GM23338 (cell line): Measurements from ENCODE around the gene ZG16B. TPM values are rescaled to one million over a fixed set of nuclear protein-coding genes. Genes with fewer than 3 reads are reported as not detected.

Source experiments
- ATAC-seq: fragments of 200-7000 bp; cut with Tn5 transposase; 3 replicates; pipeline ENCODE4 v1.9.1; 2020
- DNase-seq: peaks from one replicate; pipeline ENCODE4 v3.0.0-alpha.2; 2015; ENCODE audit warnings: low spot score
- H2AFZ ChIP-seq: fragments of 200-600 bp; sonication (generic); 2 replicates; pipeline ENCODE4 v1.8.0; 2016; ENCODE audit warnings: antibody characterized with exemption, mild to moderate bottlenecking, moderate library complexity
- H3F3A ChIP-seq: fragments of 200-600 bp; sonication (generic); replicated peaks from 2 replicates; pipeline ENCODE4 v1.8.0; 2017; ENCODE audit warnings: antibody characterized with exemption, mixed run types, low read depth
- H3K27ac ChIP-seq: fragments of 200-600 bp; sonication (generic); 2 replicates; pipeline ENCODE4 v1.6.1; 2016; ENCODE audit warnings: low read depth
- H3K27me3 ChIP-seq: fragments of 200-600 bp; sonication (generic); 2 replicates; pipeline ENCODE4 v1.8.0; 2016; ENCODE audit warnings: mild to moderate bottlenecking, mixed run types, moderate library complexity; ENCODE audit not compliant: insufficient read depth
- H3K36me3 ChIP-seq: fragments of 200-600 bp; sonication (generic); 2 replicates; pipeline ENCODE4 v1.8.0; 2016; ENCODE audit warnings: mild to moderate bottlenecking; ENCODE audit not compliant: insufficient read depth
- H3K4me1 ChIP-seq: fragments of 200-600 bp; sonication (generic); 2 replicates; pipeline ENCODE4 v1.8.0; 2016; ENCODE audit warnings: mild to moderate bottlenecking, moderate library complexity; ENCODE audit not compliant: insufficient read depth
- H3K4me2 ChIP-seq: fragments of 200-600 bp; sonication (generic); 2 replicates; pipeline ENCODE4 v1.7.1; 2017; ENCODE audit warnings: mixed run types
- H3K4me3 ChIP-seq: fragments of 200-600 bp; sonication (generic); 2 replicates; pipeline ENCODE4 v1.6.1; 2016; ENCODE audit warnings: mixed run types
- H3K79me2 ChIP-seq: fragments of 200-600 bp; sonication (generic); replicated peaks from 2 replicates; pipeline ENCODE4 v1.8.0; 2017; ENCODE audit warnings: mild to moderate bottlenecking; ENCODE audit not compliant: insufficient read depth
- H3K9me2 ChIP-seq: fragments of 200-600 bp; sonication (generic); 2 replicates; pipeline ENCODE4 v1.8.0; 2017; ENCODE audit not compliant: insufficient read depth
- H4K20me1 ChIP-seq: fragments of 200-600 bp; sonication (generic); replicated peaks from 2 replicates; pipeline ENCODE4 v1.8.0; 2017; ENCODE audit warnings: mild to moderate bottlenecking; ENCODE audit not compliant: insufficient read depth
- H3K27ac Mint-ChIP-seq: 2 replicates; pipeline ENCODE4 v1.8.0; 2020; ENCODE audit warnings: inconsistent platforms, mild to moderate bottlenecking, moderate library complexity, mixed read lengths
- H3K27me3 Mint-ChIP-seq: 3 replicates; pipeline ENCODE4 v1.8.0; 2022; ENCODE audit warnings: low read depth, mild to moderate bottlenecking, moderate library complexity, mixed read lengths, inconsistent platforms; ENCODE audit not compliant: insufficient read depth, poor library complexity
- H3K36me3 Mint-ChIP-seq: 3 replicates; pipeline ENCODE4 v1.8.0; 2021; ENCODE audit warnings: low read depth, mild to moderate bottlenecking, inconsistent platforms, moderate library complexity, mixed read lengths
- H3K4me1 Mint-ChIP-seq: 3 replicates; pipeline ENCODE4 v1.8.0; 2020; ENCODE audit warnings: mild to moderate bottlenecking, inconsistent platforms, mixed read lengths
- H3K4me3 Mint-ChIP-seq: 3 replicates; pipeline ENCODE4 v1.8.0; 2021; ENCODE audit warnings: moderate library complexity, mild to moderate bottlenecking, inconsistent platforms, mixed read lengths
- H3K9me3 Mint-ChIP-seq: 3 replicates; pipeline ENCODE4 v1.8.0; 2020; ENCODE audit warnings: moderate library complexity, mild to moderate bottlenecking, inconsistent platforms, mixed read lengths
- CREB1 ChIP-seq: fragments of 250-450 bp; sonication (Bioruptor Pico); IDR thresholded peaks from 2 replicates; pipeline ENCODE4 v1.5.0; 2020; ENCODE audit warnings: low read depth, mild to moderate bottlenecking, moderate library complexity
- CTCF ChIP-seq, 2 experiments: fragments of 200-600 bp in 1 of 2; sonication (generic) in 1 of 2; conservative IDR thresholded peaks; 2 replicates each; pipeline versions ENCODE4 v1.5.1 to v1.6.1; 2016 to 2017; ENCODE audit warnings: antibody characterized with exemption in 2 of 2, low read depth in 2 of 2, mild to moderate bottlenecking in 2 of 2, moderate library complexity in 1 of 2
- EZH2 ChIP-seq: fragments of 200-600 bp; sonication (generic); IDR thresholded peaks from one replicate; pipeline ENCODE4 v1.8.0; 2017; ENCODE audit warnings: antibody characterized with exemption, mild to moderate bottlenecking, low read depth; ENCODE audit not compliant: unreplicated experiment
- EZH2phosphoT487 ChIP-seq: fragments of 200-600 bp; sonication (generic); IDR thresholded peaks from one replicate; pipeline ENCODE4 v1.8.1; 2018; ENCODE audit warnings: antibody characterized with exemption; ENCODE audit not compliant: unreplicated experiment
- JUNB ChIP-seq: IDR thresholded peaks from one replicate; pipeline ENCODE4 v1.6.1; 2016; ENCODE audit warnings: antibody characterized with exemption; ENCODE audit not compliant: unreplicated experiment
- NANOG ChIP-seq: IDR thresholded peaks from 2 replicates; pipeline ENCODE4 v1.6.1; 2016; ENCODE audit warnings: antibody characterized with exemption, borderline replicate concordance
- POLR2AphosphoS5 ChIP-seq: IDR thresholded peaks from 2 replicates; pipeline ENCODE4 v1.6.1; 2016; ENCODE audit warnings: antibody characterized with exemption, low read depth
- REST ChIP-seq: IDR thresholded peaks from one replicate; pipeline ENCODE4 v1.6.1; 2018; ENCODE audit warnings: antibody characterized with exemption; ENCODE audit not compliant: unreplicated experiment
- ZNF331 ChIP-seq: fragments of 250-450 bp; sonication (Bioruptor Pico); IDR thresholded peaks from 2 replicates; pipeline ENCODE4 v1.5.0; 2020; ENCODE audit warnings: low read depth, mild to moderate bottlenecking, moderate library complexity
- ZNF462 ChIP-seq: fragments of 250-450 bp; sonication (Bioruptor Pico); IDR thresholded peaks from 2 replicates; pipeline ENCODE4 v1.5.0; 2020; ENCODE audit warnings: mild to moderate bottlenecking, moderate library complexity
- polyA plus RNA-seq: library from polyadenylated mRNA; unstranded; fragments of >200 nt; fragmentation: Nextera tagmentation; extraction: Ambion mirVana; gene quantifications from 2 replicates; pipeline ENCODE4 v1.2.1, GENCODE V29; 2016
- total RNA-seq: library from RNA; depleted of rRNA; stranded (reverse); fragments of >200 nt; shearing (Covaris generic); gene quantifications from 2 replicates; pipeline ENCODE4 v1.2.3, GENCODE V29; 2014

The ZG16B gene
- total and polyA plus RNA-seq, 2 experiments from 2014 or later, result not detected

GRCh38 chr16:2831203-2831602, 1.1 kb downstream of the ZG16B start:
- no peak overlapping the region for H3K4me2 ChIP-seq
- H3F3A ChIP-seq, result no peaks in the 10 kb centered on the region
- no peaks in the 10 kb centered on the region for H3K4me1 ChIP-seq
- Mint-ChIP-seq H3K27ac (no peak overlapping the region), H3K4me3 (no peak overlapping the region), H3K9me3 (no peaks in the 10 kb centered on the region; the same call in 2 of the 3 replicates), H3K36me3 (no peaks in the 10 kb centered on the region), H3K4me1 (peaks cover 9% of the 10 kb centered on the region), H3K27me3 (peaks cover 11% of the 10 kb centered on the region)
- no peak for TF ChIP-seq ZNF331 (CRISPR knock-in tag)
- H3K9me2 ChIP-seq, result no peaks in the 10 kb centered on the region
- no peaks in the 10 kb centered on the region for H4K20me1 ChIP-seq
- H3K36me3 ChIP-seq, result no peaks in the 10 kb centered on the region
- no peak overlapping the region for H3K4me3 ChIP-seq
- H2AFZ ChIP-seq, result no peak overlapping the region
- ATAC-seq (no peak; the same call in 2 of the 3 replicates), DNase-seq (no peak)
- H3K27me3 ChIP-seq, result no peaks in the 10 kb centered on the region
- H3K27ac ChIP-seq, result no peak overlapping the region
- no peaks in the 10 kb centered on the region for H3K79me2 ChIP-seq

- H2AFZ ChIP-seq, result no peak overlapping the region
- no peaks in the 10 kb centered on the region for H4K20me1 ChIP-seq
- H3F3A ChIP-seq, result no peaks in the 10 kb centered on the region; the same call in 1 of the 2 replicates
- no peaks in the 10 kb centered on the region; the same call in 2 of the 3 replicates for H3K9me3 Mint-ChIP-seq
- peaks cover 13% of the 10 kb centered on the region for H3K27me3 Mint-ChIP-seq
- H3K4me1 Mint-ChIP-seq, result peaks cover 14% of the 10 kb centered on the region
- DNase-seq (no peak), ATAC-seq (no peak)
- H3K4me3 ChIP-seq, result no peak overlapping the region
- no peak overlapping the region for H3K4me2 ChIP-seq
- no peaks in the 10 kb centered on the region for H3K4me1 ChIP-seq
- H3K9me2 ChIP-seq, result no peaks in the 10 kb centered on the region
- no peak overlapping the region for H3K27ac Mint-ChIP-seq
- H3K36me3 ChIP-seq, result no peaks in the 10 kb centered on the region
- H3K36me3 Mint-ChIP-seq, result no peaks in the 10 kb centered on the region
- H3K79me2 ChIP-seq, result no peaks in the 10 kb centered on the region
- no peaks in the 10 kb centered on the region for H3K27me3 ChIP-seq
- no peak overlapping the region for H3K4me3 Mint-ChIP-seq
- H3K27ac ChIP-seq, result no peak overlapping the region
- TF ChIP-seq CREB1 (CRISPR knock-in tag) (no peak), CTCF (conservative IDR thresholded peaks at IDR 0.05; ENCODE audit: low read depth in 2 of 2) (no peak), EZH2phosphoT487 (no peak), JUNB (no peak), POLR2AphosphoS5 (no peak), NANOG (no peak), ZNF331 (CRISPR knock-in tag) (no peak), REST (no peak), EZH2 (no peak), ZNF462 (CRISPR knock-in tag) (no peak)
These were observed 3.7 kb downstream of the ZG16B start for GRCh38 chr16:2833776-2834175.
